ENCODE measurements around the gene NOL3.

The NOL3 gene

DNA sequence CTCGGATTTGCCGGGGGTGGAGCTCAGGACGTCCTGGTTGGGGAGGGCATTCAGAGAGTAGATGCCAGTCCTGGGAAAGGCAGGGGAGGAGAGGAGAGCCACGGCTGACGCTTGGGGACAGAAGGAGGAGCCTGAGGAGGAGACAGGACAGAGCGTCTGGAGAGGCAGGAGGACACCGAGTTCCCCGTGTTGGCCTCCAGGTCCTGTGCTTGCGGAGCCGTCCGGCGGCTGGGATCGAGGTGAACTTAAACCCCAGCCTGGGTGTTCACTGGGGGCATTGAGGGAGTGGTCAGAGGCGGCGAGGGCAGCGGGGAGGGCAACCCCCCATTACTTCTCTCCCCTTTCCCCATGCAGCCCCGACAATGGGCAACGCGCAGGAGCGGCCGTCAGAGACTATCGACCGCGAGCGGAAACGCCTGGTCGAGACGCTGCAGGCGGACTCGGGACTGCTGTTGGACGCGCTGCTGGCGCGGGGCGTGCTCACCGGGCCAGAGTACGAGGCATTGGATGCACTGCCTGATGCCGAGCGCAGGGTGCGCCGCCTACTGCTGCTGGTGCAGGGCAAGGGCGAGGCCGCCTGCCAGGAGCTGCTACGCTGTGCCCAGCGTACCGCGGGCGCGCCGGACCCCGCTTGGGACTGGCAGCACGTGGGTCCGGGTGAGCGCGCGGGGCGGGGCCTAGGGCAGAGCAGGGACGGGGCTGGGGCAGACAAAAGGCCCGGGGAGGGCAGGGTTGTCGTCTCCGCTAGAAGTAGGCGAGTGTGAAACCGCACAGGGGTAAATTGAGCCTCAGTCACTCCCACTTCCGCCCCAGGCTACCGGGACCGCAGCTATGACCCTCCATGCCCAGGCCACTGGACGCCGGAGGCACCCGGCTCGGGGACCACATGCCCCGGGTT, 3.7 kb downstream of the NOL3 start:
- Histone ChIP-seq H3K4me2 (ENCODE audit: low read depth, low read length) (peak overlapping the region; percentile 97), H3K9ac (ENCODE audit: low read length) (peak overlapping the region; percentile 62), H3K9me2 (replicated peaks; ENCODE audit: insufficient read depth, low read length) (no peaks in the 10 kb centered on the region), H4K20me1 (ENCODE audit: insufficient read depth, low read length) (no peaks in the 10 kb centered on the region), H3K4me1 (ENCODE audit: low read length) (peaks cover 35% of the 10 kb centered on the region), H3K27me3 (replicated peaks; ENCODE audit: insufficient read depth, low read length) (no peaks in the 10 kb centered on the region), H3K79me2 (ENCODE audit: low read length) (peaks cover 9% of the 10 kb centered on the region), H3K36me3 (replicated peaks; ENCODE audit: insufficient read depth, low read length) (no peaks in the 10 kb centered on the region), H3K27ac (ENCODE audit: low read length) (peak overlapping the region; percentile 68; the same call in 1 of the 2 replicates), H3K9me3 (replicated peaks; ENCODE audit: insufficient read depth, low read length) (no peaks in the 10 kb centered on the region), H3F3A (ENCODE audit: insufficient read depth, low read length) (peaks cover 49% of the 10 kb centered on the region), H2AFZ (ENCODE audit: low read length) (peak overlapping the region; percentile 57), H3K4me3 (ENCODE audit: low read length) (peak overlapping the region; percentile 68)
- peak; percentile 94 for DNase-seq
- TF ChIP-seq EZH2 (optimal IDR thresholded peaks at IDR 0.05; ENCODE audit: low read depth, low read length): no peak
- TF ChIP-seq, protein P1, sequence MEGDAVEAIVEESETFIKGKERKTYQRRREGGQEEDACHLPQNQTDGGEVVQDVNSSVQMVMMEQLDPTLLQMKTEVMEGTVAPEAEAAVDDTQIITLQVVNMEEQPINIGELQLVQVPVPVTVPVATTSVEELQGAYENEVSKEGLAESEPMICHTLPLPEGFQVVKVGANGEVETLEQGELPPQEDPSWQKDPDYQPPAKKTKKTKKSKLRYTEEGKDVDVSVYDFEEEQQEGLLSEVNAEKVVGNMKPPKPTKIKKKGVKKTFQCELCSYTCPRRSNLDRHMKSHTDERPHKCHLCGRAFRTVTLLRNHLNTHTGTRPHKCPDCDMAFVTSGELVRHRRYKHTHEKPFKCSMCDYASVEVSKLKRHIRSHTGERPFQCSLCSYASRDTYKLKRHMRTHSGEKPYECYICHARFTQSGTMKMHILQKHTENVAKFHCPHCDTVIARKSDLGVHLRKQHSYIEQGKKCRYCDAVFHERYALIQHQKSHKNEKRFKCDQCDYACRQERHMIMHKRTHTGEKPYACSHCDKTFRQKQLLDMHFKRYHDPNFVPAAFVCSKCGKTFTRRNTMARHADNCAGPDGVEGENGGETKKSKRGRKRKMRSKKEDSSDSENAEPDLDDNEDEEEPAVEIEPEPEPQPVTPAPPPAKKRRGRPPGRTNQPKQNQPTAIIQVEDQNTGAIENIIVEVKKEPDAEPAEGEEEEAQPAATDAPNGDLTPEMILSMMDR (IDR thresholded peaks at IDR 0.05; ENCODE audit: low read length): peak; percentile 36
- no peak for TF ChIP-seq EZH2phosphoT487 (IDR thresholded peaks at IDR 0.05; ENCODE audit: low read length)

DNA sequence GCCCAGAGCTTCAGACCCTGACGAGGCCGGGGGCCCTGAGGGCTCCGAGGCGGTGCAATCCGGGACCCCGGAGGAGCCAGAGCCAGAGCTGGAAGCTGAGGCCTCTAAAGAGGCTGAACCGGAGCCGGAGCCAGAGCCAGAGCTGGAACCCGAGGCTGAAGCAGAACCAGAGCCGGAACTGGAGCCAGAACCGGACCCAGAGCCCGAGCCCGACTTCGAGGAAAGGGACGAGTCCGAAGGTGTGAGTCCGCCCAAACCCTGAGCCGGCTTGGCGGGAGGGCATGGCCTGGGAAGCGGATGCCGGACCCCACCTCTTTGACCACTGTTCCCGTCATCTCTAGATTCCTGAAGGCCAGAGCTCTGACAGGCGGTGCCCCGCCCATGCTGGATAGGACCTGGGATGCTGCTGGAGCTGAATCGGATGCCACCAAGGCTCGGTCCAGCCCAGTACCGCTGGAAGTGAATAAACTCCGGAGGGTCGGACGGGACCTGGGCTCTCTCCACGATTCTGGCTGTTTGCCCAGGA, 4.4 kb downstream of the NOL3 start:
- Histone ChIP-seq H3F3A (ENCODE audit: insufficient read depth, low read length) (peaks cover 48% of the 10 kb centered on the region), H4K20me1 (ENCODE audit: insufficient read depth, low read length) (no peaks in the 10 kb centered on the region), H3K9me3 (replicated peaks; ENCODE audit: insufficient read depth, low read length) (no peaks in the 10 kb centered on the region), H3K9me2 (replicated peaks; ENCODE audit: insufficient read depth, low read length) (no peaks in the 10 kb centered on the region), H3K27me3 (replicated peaks; ENCODE audit: insufficient read depth, low read length) (no peaks in the 10 kb centered on the region), H3K27ac (ENCODE audit: low read length) (peak overlapping the region; percentile 68; the same call in 1 of the 2 replicates), H3K4me2 (ENCODE audit: low read depth, low read length) (peak overlapping the region; percentile 97), H3K9ac (ENCODE audit: low read length) (peak overlapping the region; percentile 62; the same call in 1 of the 2 replicates), H3K36me3 (replicated peaks; ENCODE audit: insufficient read depth, low read length) (no peaks in the 10 kb centered on the region), H3K4me3 (ENCODE audit: low read length) (peak overlapping the region; percentile 68), H3K4me1 (ENCODE audit: low read length) (peaks cover 29% of the 10 kb centered on the region), H2AFZ (ENCODE audit: low read length) (peak overlapping the region; percentile 57; the same call in 1 of the 2 replicates), H3K79me2 (ENCODE audit: low read length) (peaks cover 9% of the 10 kb centered on the region)
- TF ChIP-seq EZH2phosphoT487 (IDR thresholded peaks at IDR 0.05; ENCODE audit: low read length) (no peak), EZH2 (optimal IDR thresholded peaks at IDR 0.05; ENCODE audit: low read depth, low read length) (no peak)
- TF ChIP-seq, protein P1 (IDR thresholded peaks at IDR 0.05; ENCODE audit: low read length): no peak
- DNase-seq: no peak

GRCh38 chr16:67176662-67177061, 6.3 kb downstream of the NOL3 start:
- H3K4me1 ChIP-seq (ENCODE audit: low read length): peaks cover 18% of the 10 kb centered on the region
- H3K79me2 ChIP-seq (ENCODE audit: low read length): peaks cover 7% of the 10 kb centered on the region
- no peak overlapping the region for H3K9ac ChIP-seq (ENCODE audit: low read length)
- H3K27me3 ChIP-seq (replicated peaks; ENCODE audit: insufficient read depth, low read length): no peaks in the 10 kb centered on the region
- H3K9me2 ChIP-seq (replicated peaks; ENCODE audit: insufficient read depth, low read length): no peaks in the 10 kb centered on the region
- TF ChIP-seq, protein P1 (IDR thresholded peaks at IDR 0.05; ENCODE audit: low read length): no peak
- TF ChIP-seq EZH2 (optimal IDR thresholded peaks at IDR 0.05; ENCODE audit: low read depth, low read length) (no peak), EZH2phosphoT487 (IDR thresholded peaks at IDR 0.05; ENCODE audit: low read length) (no peak)
- no peak for DNase-seq
- H4K20me1 ChIP-seq (ENCODE audit: insufficient read depth, low read length): no peaks in the 10 kb centered on the region
- no peaks in the 10 kb centered on the region for H3K36me3 ChIP-seq (replicated peaks; ENCODE audit: insufficient read depth, low read length)
- H3K27ac ChIP-seq (ENCODE audit: low read length): no peak overlapping the region
- no peak overlapping the region for H3K4me3 ChIP-seq (ENCODE audit: low read length)
- H3F3A ChIP-seq (ENCODE audit: insufficient read depth, low read length): peaks cover 33% of the 10 kb centered on the region
- no peak overlapping the region for H3K4me2 ChIP-seq (ENCODE audit: low read depth, low read length)
- H3K9me3 ChIP-seq (replicated peaks; ENCODE audit: insufficient read depth, low read length): no peaks in the 10 kb centered on the region
- no peak overlapping the region for H2AFZ ChIP-seq (ENCODE audit: low read length)
